ENCODE data around the gene UNC13D. TPM values are rescaled to one million over a fixed set of nuclear protein-coding genes. Genes with fewer than 3 reads are reported as not detected.

The UNC13D gene
- total RNA-seq, 1 experiment from 2014 or later = 9.0 TPM

GRCh38 chr17:75808549-75808904, 35.7 kb downstream of the UNC13D start:
- no peak for DNase-seq
- ChIA-PET POLR2A (interaction anchor here (1.3 kb wide), 1 partner anchor 28 kb away, joined by 4 read pairs; no protein-coding TSS in a partner anchor), CTCF (interaction anchor here (0.6 to 1.2 kb wide), 2 partner anchors 22 to 59 kb away, joined by 3 read pairs; no protein-coding TSS in a partner anchor)
- H3K27ac Mint-ChIP-seq (ENCODE audit: unreplicated experiment) = peak overlapping the region; percentile 4
- BruUV-seq (replicated peaks) = no TSS peak
- H3K4me3 Mint-ChIP-seq (ENCODE audit: unreplicated experiment) = no peak overlapping the region
- H3K27me3 ChIP-seq (replicated peaks; ENCODE audit: control insufficient read depth, insufficient read depth, low read length) = no peaks in the 10 kb centered on the region
- no peak overlapping the region for H3K4me3 ChIP-seq (ENCODE audit: low read depth, low read length)
- H3K9me3 Mint-ChIP-seq (ENCODE audit: unreplicated experiment) = no peaks in the 10 kb centered on the region
- peaks cover 11% of the 10 kb centered on the region for H3K36me3 Mint-ChIP-seq (ENCODE audit: insufficient read depth, unreplicated experiment)
- peaks cover 4% of the 10 kb centered on the region for H3K36me3 ChIP-seq (ENCODE audit: control insufficient read depth, insufficient read depth, low read length)
- peaks cover 9% of the 10 kb centered on the region for H3K4me1 ChIP-seq
- H3K9me3 ChIP-seq = no peaks in the 10 kb centered on the region
- H3K27me3 Mint-ChIP-seq (ENCODE audit: insufficient read depth, unreplicated experiment) = no peaks in the 10 kb centered on the region
- TF ChIP-seq, protein P1, sequence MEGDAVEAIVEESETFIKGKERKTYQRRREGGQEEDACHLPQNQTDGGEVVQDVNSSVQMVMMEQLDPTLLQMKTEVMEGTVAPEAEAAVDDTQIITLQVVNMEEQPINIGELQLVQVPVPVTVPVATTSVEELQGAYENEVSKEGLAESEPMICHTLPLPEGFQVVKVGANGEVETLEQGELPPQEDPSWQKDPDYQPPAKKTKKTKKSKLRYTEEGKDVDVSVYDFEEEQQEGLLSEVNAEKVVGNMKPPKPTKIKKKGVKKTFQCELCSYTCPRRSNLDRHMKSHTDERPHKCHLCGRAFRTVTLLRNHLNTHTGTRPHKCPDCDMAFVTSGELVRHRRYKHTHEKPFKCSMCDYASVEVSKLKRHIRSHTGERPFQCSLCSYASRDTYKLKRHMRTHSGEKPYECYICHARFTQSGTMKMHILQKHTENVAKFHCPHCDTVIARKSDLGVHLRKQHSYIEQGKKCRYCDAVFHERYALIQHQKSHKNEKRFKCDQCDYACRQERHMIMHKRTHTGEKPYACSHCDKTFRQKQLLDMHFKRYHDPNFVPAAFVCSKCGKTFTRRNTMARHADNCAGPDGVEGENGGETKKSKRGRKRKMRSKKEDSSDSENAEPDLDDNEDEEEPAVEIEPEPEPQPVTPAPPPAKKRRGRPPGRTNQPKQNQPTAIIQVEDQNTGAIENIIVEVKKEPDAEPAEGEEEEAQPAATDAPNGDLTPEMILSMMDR (IDR thresholded peaks at IDR 0.05; ENCODE audit: insufficient read depth in 1 of 2, low read depth in 1 of 2, low read length in 1 of 2, severe bottlenecking in 1 of 2, unreplicated experiment in 1 of 2) = no peak
- intact Hi-C loops (cut with micrococcal nuclease; ENCODE audit: unreplicated experiment) = no loop called here
- H3K4me1 Mint-ChIP-seq (ENCODE audit: low read depth, unreplicated experiment) = peaks cover 13% of the 10 kb centered on the region

DNA sequence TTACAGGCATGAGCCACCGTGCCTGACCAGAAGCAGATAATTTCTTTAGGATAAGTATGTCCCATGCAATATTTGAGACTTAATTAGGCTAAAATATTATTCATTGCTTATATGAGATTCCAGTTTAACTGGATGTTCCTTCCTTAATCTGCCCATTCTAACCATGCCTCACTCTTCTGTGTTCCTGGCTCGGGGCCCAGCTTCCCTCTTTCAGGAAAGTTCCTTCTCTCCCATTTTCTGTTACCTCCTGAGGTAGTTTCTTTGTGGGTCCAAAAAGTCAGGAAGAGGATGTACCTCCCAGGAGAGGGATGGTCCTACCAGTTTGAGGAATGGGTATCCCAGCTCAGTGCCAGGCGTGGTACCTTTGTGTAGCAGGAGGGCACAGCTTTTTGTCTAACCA, 36.3 kb downstream of the UNC13D start:
- Histone ChIP-seq H3K27me3 (replicated peaks; ENCODE audit: control insufficient read depth, insufficient read depth, low read length) (no peaks in the 10 kb centered on the region), H3K4me3 (ENCODE audit: low read depth, low read length) (no peak overlapping the region), H3K4me1 (peaks cover 9% of the 10 kb centered on the region), H3K36me3 (ENCODE audit: control insufficient read depth, insufficient read depth, low read length) (peaks cover 4% of the 10 kb centered on the region; the same call in 1 of the 2 replicates), H3K9me3 (no peaks in the 10 kb centered on the region)
- ChIA-PET POLR2A (no interaction called here), CTCF (interaction anchor here (0.5 to 1.0 kb wide), 2 partner anchors 47 to 451 kb away, joined by 3 to 7 read pairs; partner anchors contain the start of gene WBP2)
- Mint-ChIP-seq H3K4me3 (ENCODE audit: unreplicated experiment) (no peak overlapping the region), H3K4me1 (ENCODE audit: low read depth, unreplicated experiment) (peaks cover 13% of the 10 kb centered on the region), H3K27ac (ENCODE audit: unreplicated experiment) (no peak overlapping the region), H3K9me3 (ENCODE audit: unreplicated experiment) (no peaks in the 10 kb centered on the region), H3K36me3 (ENCODE audit: insufficient read depth, unreplicated experiment) (peaks cover 7% of the 10 kb centered on the region), H3K27me3 (ENCODE audit: insufficient read depth, unreplicated experiment) (no peaks in the 10 kb centered on the region)
- intact Hi-C loops (cut with micrococcal nuclease; ENCODE audit: unreplicated experiment) = no loop called here
- DNase-seq = peak in 1 of 2 experiments; percentile 2
- BruUV-seq (replicated peaks) = no TSS peak
- TF ChIP-seq, protein P1 (IDR thresholded peaks at IDR 0.05; ENCODE audit: insufficient read depth in 1 of 2, low read depth in 1 of 2, low read length in 1 of 2, severe bottlenecking in 1 of 2, unreplicated experiment in 1 of 2) = no peak

DNA sequence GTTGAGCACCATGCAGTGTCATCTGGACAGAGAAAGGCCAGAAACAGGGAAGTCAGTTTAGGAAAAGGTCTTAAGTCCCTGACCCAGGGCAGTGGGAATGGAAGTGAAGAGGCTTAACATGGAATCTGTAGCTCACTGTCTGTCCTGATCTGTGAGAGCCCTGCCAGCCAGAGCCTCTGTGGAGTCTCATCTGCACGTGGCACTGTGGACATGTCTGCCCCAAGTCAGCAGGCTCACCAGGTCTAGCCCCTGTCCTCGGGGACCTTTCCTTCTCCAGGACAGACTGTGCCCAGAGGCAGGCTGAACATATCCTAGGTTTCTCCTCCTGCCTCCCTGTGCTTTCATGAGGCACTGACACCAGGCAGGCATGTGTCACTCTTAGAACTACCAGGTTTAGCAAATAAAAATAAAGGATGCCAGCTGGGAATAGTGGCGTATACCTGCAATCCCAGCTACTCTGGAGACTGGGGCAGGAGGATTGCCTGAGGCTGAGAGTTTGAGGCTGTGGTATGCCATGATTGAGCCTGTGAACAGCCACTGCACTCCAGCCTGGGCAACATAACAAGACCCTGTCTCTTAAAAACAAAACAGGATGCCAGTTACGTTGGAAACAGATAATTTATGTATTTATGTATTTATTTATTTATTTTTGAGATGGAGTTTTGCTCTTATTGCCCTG, 37.2 kb downstream of the UNC13D start:
- Mint-ChIP-seq H3K27ac (ENCODE audit: unreplicated experiment) (no peak overlapping the region), H3K9me3 (ENCODE audit: unreplicated experiment) (no peaks in the 10 kb centered on the region), H3K27me3 (ENCODE audit: insufficient read depth, unreplicated experiment) (no peaks in the 10 kb centered on the region), H3K4me3 (ENCODE audit: unreplicated experiment) (no peak overlapping the region), H3K4me1 (ENCODE audit: low read depth, unreplicated experiment) (peaks cover 13% of the 10 kb centered on the region), H3K36me3 (ENCODE audit: insufficient read depth, unreplicated experiment) (peaks cover 5% of the 10 kb centered on the region)
- no peaks in the 10 kb centered on the region for H3K27me3 ChIP-seq (replicated peaks; ENCODE audit: control insufficient read depth, insufficient read depth, low read length)
- no peak overlapping the region for H3K4me3 ChIP-seq (ENCODE audit: low read depth, low read length)
- BruUV-seq (replicated peaks) = no TSS peak
- ChIA-PET POLR2A (no interaction called here), CTCF (interaction anchor here (1.0 to 1.1 kb wide), 2 partner anchors 23 to 48 kb away, joined by 3 read pairs; partner anchors contain the start of gene WBP2)
- peak in 1 of 2 experiments; percentile 20 for DNase-seq
- H3K9me3 ChIP-seq = no peaks in the 10 kb centered on the region
- H3K4me1 ChIP-seq = peaks cover 9% of the 10 kb centered on the region
- peaks cover 1% of the 10 kb centered on the region; the same call in 1 of the 2 replicates for H3K36me3 ChIP-seq (ENCODE audit: control insufficient read depth, insufficient read depth, low read length)
- intact Hi-C loops (cut with micrococcal nuclease; ENCODE audit: unreplicated experiment) = no loop called here
- TF ChIP-seq, protein P1 (IDR thresholded peaks at IDR 0.05; ENCODE audit: insufficient read depth in 1 of 2, low read depth in 1 of 2, low read length in 1 of 2, severe bottlenecking in 1 of 2, unreplicated experiment in 1 of 2) = no peak
